ENCODE data around the gene TSLP. TPM values are rescaled to one million over a fixed set of nuclear protein-coding genes. Genes with fewer than 3 reads are reported as not detected.

The TSLP gene
- total RNA-seq, 1 donor from 2014 or later = 0.42 TPM

- peaks cover 13% of the 10 kb centered on the region for H3K4me1 Mint-ChIP-seq
- DNase-seq = no peak
- H3K27me3 Mint-ChIP-seq = no peaks in the 10 kb centered on the region
- no peak overlapping the region for H3K4me3 Mint-ChIP-seq
- intact Hi-C loops (cut with micrococcal nuclease) = no loop called here
- peaks cover 53% of the 10 kb centered on the region for H3K36me3 Mint-ChIP-seq (ENCODE audit: low read depth)
- H3K9me3 Mint-ChIP-seq = no peaks in the 10 kb centered on the region
- H3K27ac Mint-ChIP-seq = no peak overlapping the region
Observed at GRCh38 chr5:111116550-111116949, 45.0 kb downstream of the TSLP start.

- Mint-ChIP-seq H3K9me3 (no peaks in the 10 kb centered on the region), H3K36me3 (ENCODE audit: low read depth) (peaks cover 57% of the 10 kb centered on the region), H3K27ac (no peak overlapping the region), H3K27me3 (no peaks in the 10 kb centered on the region), H3K4me3 (no peak overlapping the region), H3K4me1 (peaks cover 17% of the 10 kb centered on the region)
- DNase-seq = no peak
- intact Hi-C loops (cut with micrococcal nuclease) = no loop called here
Observed at GRCh38 chr5:111117136-111117535, 45.6 kb downstream of the TSLP start.

GRCh38 chr5:111119221-111119620 lies 47.7 kb downstream of the TSLP start:
- no peak for DNase-seq
- intact Hi-C loops (cut with micrococcal nuclease) = no loop called here
- H3K9me3 Mint-ChIP-seq = no peaks in the 10 kb centered on the region
- H3K36me3 Mint-ChIP-seq (ENCODE audit: low read depth) = peaks cover 52% of the 10 kb centered on the region
- H3K4me1 Mint-ChIP-seq = peaks cover 19% of the 10 kb centered on the region
- H3K27ac Mint-ChIP-seq = no peak overlapping the region
- H3K27me3 Mint-ChIP-seq = no peaks in the 10 kb centered on the region
- H3K4me3 Mint-ChIP-seq = no peak overlapping the region

- intact Hi-C loops (cut with micrococcal nuclease) = loop anchor here (2.0 kb wide), 1 partner anchor 27 kb away; the partner anchor contains the start of gene WDR36
- peaks cover 52% of the 10 kb centered on the region for H3K36me3 Mint-ChIP-seq (ENCODE audit: low read depth)
Observed at GRCh38 chr5:111119856-111120255, 48.3 kb downstream of the TSLP start.

GRCh38 chr5:111120911-111121310 lies 49.4 kb downstream of the TSLP start:
- no peak for DNase-seq
- H3K4me1 Mint-ChIP-seq = peaks cover 23% of the 10 kb centered on the region
- intact Hi-C loops (cut with micrococcal nuclease) = loop anchor here (2.0 kb wide), 1 partner anchor 28 kb away; the partner anchor contains the start of gene WDR36
- no peaks in the 10 kb centered on the region for H3K9me3 Mint-ChIP-seq
- no peak overlapping the region for H3K4me3 Mint-ChIP-seq
- no peaks in the 10 kb centered on the region for H3K27me3 Mint-ChIP-seq
- peaks cover 52% of the 10 kb centered on the region for H3K36me3 Mint-ChIP-seq (ENCODE audit: low read depth)
- H3K27ac Mint-ChIP-seq = no peak overlapping the region

More at GRCh38 chr5:111119856-111120255, 48.3 kb downstream of the TSLP start:
- Mint-ChIP-seq H3K4me1 (peaks cover 22% of the 10 kb centered on the region), H3K27ac (no peak overlapping the region), H3K9me3 (no peaks in the 10 kb centered on the region), H3K27me3 (no peaks in the 10 kb centered on the region), H3K4me3 (no peak overlapping the region)
- no peak for DNase-seq

- Mint-ChIP-seq H3K9me3 (no peaks in the 10 kb centered on the region), H3K36me3 (ENCODE audit: low read depth) (peaks cover 60% of the 10 kb centered on the region), H3K27me3 (no peaks in the 10 kb centered on the region), H3K4me1 (peaks cover 23% of the 10 kb centered on the region), H3K4me3 (no peak overlapping the region), H3K27ac (peak overlapping the region; percentile 60)
- intact Hi-C loops (cut with micrococcal nuclease) = loop anchor here (2.0 kb wide), 1 partner anchor 29 kb away; the partner anchor contains the start of gene WDR36
- DNase-seq = no peak
Observed at GRCh38 chr5:111121926-111122325, 50.4 kb downstream of the TSLP start.

- Mint-ChIP-seq H3K27ac (no peak overlapping the region), H3K4me3 (no peak overlapping the region), H3K36me3 (ENCODE audit: low read depth) (peaks cover 60% of the 10 kb centered on the region), H3K4me1 (peaks cover 20% of the 10 kb centered on the region), H3K9me3 (no peaks in the 10 kb centered on the region), H3K27me3 (no peaks in the 10 kb centered on the region)
- intact Hi-C loops (cut with micrococcal nuclease) = no loop called here
- DNase-seq = no peak
Observed at GRCh38 chr5:111122398-111122797, 50.9 kb downstream of the TSLP start.

GRCh38 chr5:111124793-111125192 lies 53.3 kb downstream of the TSLP start:
- no peak for DNase-seq
- Mint-ChIP-seq H3K4me1 (peaks cover 11% of the 10 kb centered on the region), H3K4me3 (no peak overlapping the region), H3K27ac (no peak overlapping the region), H3K9me3 (no peaks in the 10 kb centered on the region), H3K27me3 (no peaks in the 10 kb centered on the region), H3K36me3 (ENCODE audit: low read depth) (peaks cover 61% of the 10 kb centered on the region)
- intact Hi-C loops (cut with micrococcal nuclease) = no loop called here

- H3K27me3 Mint-ChIP-seq = no peaks in the 10 kb centered on the region
- no peak overlapping the region for H3K27ac Mint-ChIP-seq
- no peak for DNase-seq
- H3K9me3 Mint-ChIP-seq = no peaks in the 10 kb centered on the region
- no peak overlapping the region for H3K4me3 Mint-ChIP-seq
- H3K4me1 Mint-ChIP-seq = peaks cover 13% of the 10 kb centered on the region
- H3K36me3 Mint-ChIP-seq (ENCODE audit: low read depth) = peaks cover 47% of the 10 kb centered on the region
- intact Hi-C loops (cut with micrococcal nuclease) = no loop called here
Observed at GRCh38 chr5:111126896-111127295, 55.4 kb downstream of the TSLP start.

Other genes with a start within 250 kb of the TSLP start
- gene WDR36, start 20.6 kb downstream of the TSLP start, total RNA-seq = 90.1 and 97.7 TPM in 2 replicates
- gene CAMK4, start 152.7 kb downstream of the TSLP start, total RNA-seq = 47.7 and 49.5 TPM in 2 replicates

All from activated CD4-positive, alpha-beta T cell treated with anti-CD3 and anti-CD28 coated beads, Interleukin-2, amount 10 ng/mL, durations not matched to agents 24 days and 14 days (primary cell).